Measurements from ENCODE around the gene COA1.

- TF ChIP-seq POLR2A (IDR thresholded peaks at IDR 0.05; ENCODE audit: low read depth, low read length) (peak; percentile 37), CTCF (IDR thresholded peaks at IDR 0.05; ENCODE audit: extremely low read depth in 1 of 2, insufficient read depth in 1 of 2, low read depth in 1 of 2, low read length in 2 of 2) (no peak), EZH2 (IDR thresholded peaks at IDR 0.05; ENCODE audit: borderline replicate concordance, low read depth, low read length, severe bottlenecking) (no peak), POLR2AphosphoS5 (IDR thresholded peaks at IDR 0.05; ENCODE audit: insufficient read depth, low read depth, low read length) (peak; percentile 26), MAX (IDR thresholded peaks at IDR 0.05; ENCODE audit: insufficient read depth, insufficient read length) (no peak), JUN (IDR thresholded peaks at IDR 0.05; ENCODE audit: borderline replicate concordance, insufficient read depth, insufficient read length, low read depth) (peak; percentile 47), MYC (IDR thresholded peaks at IDR 0.05; ENCODE audit: low read depth, low read length) (no peak), GATA2 (IDR thresholded peaks at IDR 0.05; ENCODE audit: insufficient read depth, insufficient read length, low read depth, low read length) (peak; percentile 91), FOS (IDR thresholded peaks at IDR 0.05; ENCODE audit: borderline replicate concordance, insufficient read depth, low read length) (peak; percentile 47)
Measured at GRCh38 chr7:43647339-43647672, 82.0 kb downstream of the COA1 start.
